Memory B cell (primary cell): ENCODE measurements around the gene THBS2.
A peak's percentile ranks its signal among the peaks of the same experiment; 100 is the strongest.
"Not testable (repeated sequence)": the region's sequence is repeated elsewhere in the genome, so short reads cannot be mapped to it uniquely, and the experiment has no call there.

Experiments
- ATAC-seq: fragments of 150-1000 bp; cut with Tn5 transposase; 2 replicates; pipeline ENCODE4 v1.10.0; 2021; ENCODE audit warnings: low read depth, mild to moderate bottlenecking, moderate library complexity
- DNase-seq, 2 donors: peaks; one replicate each; pipeline ENCODE4 v3.0.0; 2022; ENCODE audit warnings: low spot score in 2 of 2
- H3K27ac Mint-ChIP-seq: one replicate; pipeline ENCODE4 v1.8.0; 2022; ENCODE audit warnings: mild to moderate bottlenecking, moderate library complexity, mixed read lengths
- H3K27me3 Mint-ChIP-seq: one replicate; pipeline ENCODE4 v1.8.0; 2022; ENCODE audit warnings: mixed read lengths
- H3K36me3 Mint-ChIP-seq: one replicate; pipeline ENCODE4 v1.8.0; 2022; ENCODE audit warnings: mild to moderate bottlenecking, mixed read lengths
- H3K4me1 Mint-ChIP-seq: one replicate; pipeline ENCODE4 v1.8.0; 2022; ENCODE audit warnings: mixed read lengths
- H3K4me3 Mint-ChIP-seq: one replicate; pipeline ENCODE4 v1.8.0; 2022; ENCODE audit warnings: mild to moderate bottlenecking, moderate library complexity, mixed read lengths
- H3K9me3 Mint-ChIP-seq: one replicate; pipeline ENCODE4 v1.8.0; 2022; ENCODE audit warnings: mixed read lengths

Gene THBS2

GRCh38 chr6:169212436-169212835 lies 41.2 kb downstream of the THBS2 start:
- H3K4me3 Mint-ChIP-seq, result peak overlapping the region; percentile 25

DNA sequence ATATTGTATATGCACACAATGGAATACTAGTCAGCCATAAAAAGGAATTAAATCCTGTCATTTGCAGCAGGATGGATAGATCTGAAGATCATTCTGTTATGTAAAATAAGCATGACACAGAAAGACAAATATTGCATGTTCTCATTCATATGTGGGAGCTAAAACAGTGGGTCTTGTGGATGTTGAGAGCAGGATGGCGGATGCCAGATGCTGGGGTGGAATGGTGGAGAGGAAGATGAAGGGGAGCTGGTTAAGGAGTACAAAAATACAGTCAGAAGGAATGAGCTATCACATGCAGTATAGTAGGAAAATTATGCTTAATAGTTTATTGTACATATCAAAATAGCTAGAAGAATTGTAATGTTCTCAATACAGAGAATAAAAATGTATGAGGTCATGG lies 41.8 kb downstream of the THBS2 start:
- ATAC-seq (no peak), DNase-seq (no peak)
- Mint-ChIP-seq H3K27me3 (no peaks in the 10 kb centered on the region), H3K27ac (no peak overlapping the region), H3K4me1 (peaks cover 10% of the 10 kb centered on the region), H3K36me3 (peaks cover 31% of the 10 kb centered on the region), H3K4me3 (peak overlapping the region; percentile 50), H3K9me3 (peaks cover 21% of the 10 kb centered on the region)

More at GRCh38 chr6:169212436-169212835, 41.2 kb downstream of the THBS2 start:
- DNase-seq, result no peak
- ATAC-seq, result no peak
- Mint-ChIP-seq H3K9me3 (peaks cover 19% of the 10 kb centered on the region), H3K36me3 (peaks cover 30% of the 10 kb centered on the region), H3K27me3 (no peaks in the 10 kb centered on the region), H3K4me1 (peaks cover 10% of the 10 kb centered on the region), H3K27ac (peak overlapping the region; percentile 65)

DNA sequence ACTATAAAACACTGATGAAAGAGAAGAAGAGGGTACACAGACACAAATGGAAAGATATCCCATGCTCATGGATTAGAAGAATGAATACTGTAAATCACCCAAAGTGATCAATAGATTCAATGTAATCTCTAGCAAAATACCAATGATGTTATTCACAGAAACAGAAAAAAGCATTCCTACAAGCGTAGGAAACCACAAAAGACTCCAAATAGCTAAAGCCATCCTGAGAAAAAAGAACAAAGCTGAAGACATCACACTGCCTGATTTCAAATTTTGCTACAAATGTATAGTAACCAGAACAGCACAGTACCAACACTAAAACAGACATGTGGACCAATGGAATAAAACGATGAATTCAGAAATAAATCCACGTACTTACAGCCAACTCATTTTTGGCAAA lies 43.0 kb downstream of the THBS2 start:
- H3K27me3 Mint-ChIP-seq, result no peaks in the 10 kb centered on the region
- ATAC-seq, result no peak
- H3K4me1 Mint-ChIP-seq, result peaks cover 10% of the 10 kb centered on the region
- DNase-seq, result no peak
- no peak overlapping the region for H3K4me3 Mint-ChIP-seq
- no peak overlapping the region for H3K27ac Mint-ChIP-seq
- peaks cover 24% of the 10 kb centered on the region for H3K9me3 Mint-ChIP-seq
- peaks cover 30% of the 10 kb centered on the region for H3K36me3 Mint-ChIP-seq

- peaks cover 22% of the 10 kb centered on the region for H3K36me3 Mint-ChIP-seq
- H3K9me3 Mint-ChIP-seq, result peaks cover 22% of the 10 kb centered on the region
Measured at GRCh38 chr6:169208011-169208410, 45.6 kb downstream of the THBS2 start.

GRCh38 chr6:169207482-169207881 lies 46.2 kb downstream of the THBS2 start:
- Mint-ChIP-seq H3K36me3 (peaks cover 22% of the 10 kb centered on the region), H3K9me3 (peaks cover 22% of the 10 kb centered on the region)

More at GRCh38 chr6:169208011-169208410, 45.6 kb downstream of the THBS2 start:
- ATAC-seq (no peak), DNase-seq (no peak)
- Mint-ChIP-seq H3K4me1 (peaks cover 5% of the 10 kb centered on the region), H3K27me3 (no peaks in the 10 kb centered on the region), H3K27ac (no peak overlapping the region), H3K4me3 (no peak overlapping the region)

DNA sequence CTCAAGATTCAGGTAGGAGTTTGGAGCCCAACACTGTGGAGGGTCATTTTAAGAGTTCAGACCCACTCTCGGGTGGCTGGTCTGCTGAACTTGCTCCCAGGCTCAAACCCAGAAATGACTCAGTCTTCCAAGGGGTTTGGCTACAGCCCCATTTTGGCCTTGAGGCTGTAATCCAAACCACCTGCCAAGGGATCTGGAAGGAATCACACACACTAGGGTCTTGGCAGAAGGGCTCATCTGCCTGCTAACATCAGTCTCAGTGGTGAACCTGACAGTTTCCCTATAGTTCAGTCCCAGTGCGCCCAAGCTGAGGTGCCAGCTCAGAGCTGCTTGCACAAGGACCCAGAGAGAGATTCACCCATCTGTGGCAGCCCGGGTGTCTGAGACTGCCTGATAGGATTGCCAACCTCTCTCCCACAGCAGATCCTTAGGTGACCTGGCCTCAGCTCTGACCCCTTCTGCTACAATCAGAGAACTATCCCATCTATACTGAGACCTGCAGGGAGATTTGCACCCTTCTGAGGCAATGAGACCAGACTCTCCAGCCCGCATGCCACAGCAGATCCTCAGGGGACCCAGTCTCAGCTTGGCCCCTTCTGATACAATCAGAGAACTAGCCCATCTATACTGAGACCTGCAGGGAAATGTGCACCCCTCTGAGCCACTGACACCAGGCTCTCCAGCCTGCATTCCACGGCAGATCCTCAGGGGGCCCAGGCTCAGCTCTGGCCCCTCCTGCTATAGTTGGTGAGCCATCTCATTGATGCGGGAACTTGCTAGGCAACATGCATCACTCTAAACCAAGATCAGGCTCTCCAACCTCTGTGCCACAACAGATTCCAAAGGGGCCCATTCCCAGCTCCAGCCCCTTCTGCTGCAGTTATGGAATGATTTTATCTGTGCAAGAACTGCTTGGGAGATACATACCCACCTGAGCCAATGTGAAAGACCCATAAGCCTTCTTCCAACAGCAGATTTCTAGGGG lies 48.2 kb downstream of the THBS2 start:
- Mint-ChIP-seq H3K27me3 (no peaks in the 10 kb centered on the region), H3K27ac (no peak overlapping the region), H3K36me3 (peaks cover 14% of the 10 kb centered on the region), H3K4me1 (no peaks in the 10 kb centered on the region), H3K4me3 (no peak overlapping the region), H3K9me3 (peaks cover 12% of the 10 kb centered on the region)
- no peak for DNase-seq
- ATAC-seq, result no peak

More at GRCh38 chr6:169207482-169207881, 46.2 kb downstream of the THBS2 start:
- DNase-seq, result no peak
- ATAC-seq, result no peak
- H3K4me1 Mint-ChIP-seq, result peaks cover 4% of the 10 kb centered on the region
- no peak overlapping the region for H3K27ac Mint-ChIP-seq
- no peaks in the 10 kb centered on the region for H3K27me3 Mint-ChIP-seq
- H3K4me3 Mint-ChIP-seq, result no peak overlapping the region

GRCh38 chr6:169204167-169204566 lies 49.5 kb downstream of the THBS2 start:
- DNase-seq (no peak), ATAC-seq (no peak)
- Mint-ChIP-seq H3K4me3 (no peak overlapping the region), H3K27me3 (no peaks in the 10 kb centered on the region), H3K4me1 (no peaks in the 10 kb centered on the region), H3K36me3 (peaks cover 8% of the 10 kb centered on the region), H3K27ac (no peak overlapping the region), H3K9me3 (peaks cover 10% of the 10 kb centered on the region)

DNA sequence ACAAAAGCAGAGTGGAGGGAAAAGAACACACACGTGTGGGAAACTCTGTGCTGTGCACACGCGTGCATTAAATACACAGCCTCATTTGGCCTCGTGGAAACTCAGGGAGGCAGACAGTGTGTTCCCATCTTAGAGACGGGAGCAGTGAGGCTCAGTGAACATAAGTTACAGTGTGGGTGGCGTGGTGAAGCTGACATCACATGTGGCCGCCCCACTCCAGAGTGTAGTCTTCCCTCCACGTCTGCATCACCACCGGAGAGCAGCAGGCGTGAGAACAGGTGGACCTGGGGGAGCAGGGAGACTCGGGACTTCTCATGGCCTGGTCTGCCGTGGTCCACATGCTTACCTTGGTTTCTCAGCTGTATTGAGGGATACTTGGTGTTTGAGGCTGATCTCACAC lies 51.7 kb downstream of the THBS2 start:
- H3K9me3 Mint-ChIP-seq, result peaks cover 3% of the 10 kb centered on the region
- no peak overlapping the region for H3K4me3 Mint-ChIP-seq
- H3K27me3 Mint-ChIP-seq, result no peaks in the 10 kb centered on the region
- no peak overlapping the region for H3K27ac Mint-ChIP-seq
- H3K4me1 Mint-ChIP-seq, result no peaks in the 10 kb centered on the region
- no peak for DNase-seq
- peaks cover 2% of the 10 kb centered on the region for H3K36me3 Mint-ChIP-seq
- no peak for ATAC-seq

GRCh38 chr6:169200893-169201514 lies 52.6 kb downstream of the THBS2 start:
- Mint-ChIP-seq H3K4me1 (no peaks in the 10 kb centered on the region), H3K36me3 (no peaks in the 10 kb centered on the region), H3K4me3 (no peak overlapping the region), H3K27ac (no peak overlapping the region), H3K27me3 (no peaks in the 10 kb centered on the region), H3K9me3 (no peaks in the 10 kb centered on the region)
- ATAC-seq (no peak), DNase-seq (no peak)

- DNase-seq (no peak), ATAC-seq (no peak)
- Mint-ChIP-seq H3K27ac (no peak overlapping the region), H3K4me1 (no peaks in the 10 kb centered on the region), H3K36me3 (no peaks in the 10 kb centered on the region), H3K4me3 (no peak overlapping the region), H3K27me3 (no peaks in the 10 kb centered on the region), H3K9me3 (no peaks in the 10 kb centered on the region)
Measured at GRCh38 chr6:169199625-169200335, 53.9 kb downstream of the THBS2 start.

- Mint-ChIP-seq H3K27ac (no peak overlapping the region), H3K4me1 (no peaks in the 10 kb centered on the region), H3K36me3 (no peaks in the 10 kb centered on the region), H3K9me3 (no peaks in the 10 kb centered on the region), H3K4me3 (no peak overlapping the region), H3K27me3 (no peaks in the 10 kb centered on the region)
- no peak for DNase-seq
- ATAC-seq, result no peak
Measured at GRCh38 chr6:169198885-169199284, 54.8 kb downstream of the THBS2 start.

DNA sequence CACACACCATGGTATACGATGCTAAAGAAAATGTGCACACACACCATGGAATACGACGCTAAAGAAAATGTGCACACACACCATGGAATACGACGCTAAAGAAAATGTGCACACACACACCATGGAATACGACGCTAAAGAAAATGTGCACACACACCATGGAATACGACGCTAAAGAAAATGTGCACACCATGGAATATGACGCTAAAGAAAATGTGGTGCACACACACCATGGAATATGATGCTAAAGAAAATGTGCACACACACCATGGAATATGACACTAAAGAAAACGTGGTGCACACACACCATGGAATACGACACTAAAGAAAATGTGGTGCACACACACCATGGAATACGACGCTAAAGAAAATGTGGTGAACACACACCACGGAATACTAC lies 55.7 kb downstream of the THBS2 start:
- ATAC-seq, H3K27ac Mint-ChIP-seq, H3K36me3 Mint-ChIP-seq, H3K4me3 Mint-ChIP-seq, DNase-seq, H3K27me3 Mint-ChIP-seq, H3K4me1 Mint-ChIP-seq, H3K9me3 Mint-ChIP-seq: not testable (repeated sequence)

DNA sequence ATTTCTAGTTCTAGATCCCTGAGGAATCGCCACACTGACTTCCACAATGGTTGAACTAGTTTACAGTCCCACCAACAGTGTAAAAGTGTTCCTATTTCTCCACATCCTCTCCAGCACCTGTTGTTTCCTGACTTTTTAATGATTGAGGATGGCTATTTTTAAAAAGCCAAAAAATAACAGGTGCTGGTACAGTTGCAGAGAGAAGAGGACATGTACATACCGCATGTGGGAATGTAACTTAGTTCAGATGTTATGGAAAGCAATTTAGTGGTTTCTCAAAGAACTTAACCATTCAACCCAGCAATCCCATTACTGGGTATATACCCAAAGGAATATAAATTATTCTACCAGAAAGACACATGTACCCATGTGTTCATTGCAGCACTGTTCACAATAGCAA lies 57.4 kb downstream of the THBS2 start:
- H3K4me1 Mint-ChIP-seq, H3K4me3 Mint-ChIP-seq, H3K27ac Mint-ChIP-seq, DNase-seq, ATAC-seq, H3K27me3 Mint-ChIP-seq, H3K9me3 Mint-ChIP-seq, H3K36me3 Mint-ChIP-seq: not testable (repeated sequence)

GRCh38 chr6:169194737-169195136 lies 58.9 kb downstream of the THBS2 start:
- Mint-ChIP-seq H3K36me3 (peaks cover 3% of the 10 kb centered on the region), H3K4me1 (no peaks in the 10 kb centered on the region), H3K9me3 (no peaks in the 10 kb centered on the region), H3K4me3 (no peak overlapping the region), H3K27ac (no peak overlapping the region), H3K27me3 (peaks cover 6% of the 10 kb centered on the region)
- ATAC-seq (no peak), DNase-seq (no peak)
